HUES6 (cell line): ENCODE data around the gene MYCN.

Experiments used
- H3K27ac ChIP-seq: 2 replicates; pipeline ENCODE4 v1.7.0; 2013; ENCODE audit warnings: low read depth, mild to moderate bottlenecking, low read length, inconsistent platforms
- H3K27me3 ChIP-seq: 2 replicates; pipeline ENCODE4 v1.6.1; 2013; ENCODE audit warnings: low read length; ENCODE audit not compliant: control insufficient read depth, insufficient read depth
- H3K36me3 ChIP-seq: 2 replicates; pipeline ENCODE4 v1.6.1; 2013; ENCODE audit warnings: low read length; ENCODE audit not compliant: control insufficient read depth, insufficient read depth
- H3K4me1 ChIP-seq: 2 replicates; pipeline ENCODE4 v1.6.1; 2013; ENCODE audit warnings: low read length; ENCODE audit not compliant: control insufficient read depth, insufficient read depth
- H3K4me3 ChIP-seq: 2 replicates; pipeline ENCODE4 v1.5.1; 2013; ENCODE audit warnings: low read depth, low read length
- H3K9ac ChIP-seq: one replicate; pipeline ENCODE4 v1.6.1; 2013; ENCODE audit warnings: mild to moderate bottlenecking, low read length
- H3K9me3 ChIP-seq: 2 replicates; pipeline ENCODE4 v1.6.1; 2013; ENCODE audit warnings: low read depth, low read length; ENCODE audit not compliant: control insufficient read depth, insufficient read depth

The MYCN gene

DNA sequence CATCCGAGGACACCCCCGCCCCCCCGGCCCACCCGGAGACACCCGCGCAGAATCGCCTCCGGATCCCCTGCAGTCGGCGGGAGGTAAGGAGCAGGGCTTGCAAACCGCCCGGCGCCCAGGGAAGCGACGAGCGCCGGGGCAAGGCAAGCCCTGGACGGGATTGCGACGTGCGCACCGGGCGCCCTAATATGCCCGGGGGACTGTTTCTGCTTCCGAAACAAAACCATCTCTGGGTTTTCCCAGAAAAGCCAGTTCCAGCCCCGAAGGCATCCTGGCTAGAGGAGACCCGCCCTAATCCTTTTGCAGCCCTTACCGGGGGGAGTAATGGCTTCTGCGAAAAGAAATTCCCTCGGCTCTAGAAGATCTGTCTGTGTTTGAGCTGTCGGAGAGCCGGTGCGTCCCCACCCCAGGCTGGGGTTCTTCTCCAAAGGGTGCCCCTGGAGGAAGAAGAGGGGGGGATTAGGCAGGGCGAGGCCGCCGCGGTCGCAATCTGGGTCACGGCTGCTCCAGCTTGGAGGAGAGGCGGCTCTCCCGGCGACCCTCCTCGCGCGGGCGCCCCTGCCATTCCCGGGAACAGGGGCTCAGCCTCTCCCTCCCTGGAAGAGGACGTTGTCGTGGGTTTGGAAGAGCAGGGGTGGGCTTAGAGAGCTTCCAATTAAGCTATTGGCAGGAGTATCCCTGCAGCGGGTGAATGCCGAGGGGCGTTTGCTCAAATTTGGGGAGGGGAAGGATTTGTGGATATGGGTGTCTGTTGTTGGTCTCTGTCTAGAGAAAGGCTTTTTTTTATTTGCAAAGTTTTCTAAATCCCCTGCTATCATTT, 521 bp downstream of the MYCN start:
- H3K9ac ChIP-seq = peak overlapping the region; percentile 91
- H3K4me1 ChIP-seq = peaks cover 33% of the 10 kb centered on the region
- H3K4me3 ChIP-seq = peak overlapping the region; percentile 93
- H3K27ac ChIP-seq = peak overlapping the region; percentile 92; the same call in 1 of the 2 replicates
- no peaks in the 10 kb centered on the region for H3K9me3 ChIP-seq
- H3K36me3 ChIP-seq = peaks cover 37% of the 10 kb centered on the region
- no peaks in the 10 kb centered on the region for H3K27me3 ChIP-seq

DNA sequence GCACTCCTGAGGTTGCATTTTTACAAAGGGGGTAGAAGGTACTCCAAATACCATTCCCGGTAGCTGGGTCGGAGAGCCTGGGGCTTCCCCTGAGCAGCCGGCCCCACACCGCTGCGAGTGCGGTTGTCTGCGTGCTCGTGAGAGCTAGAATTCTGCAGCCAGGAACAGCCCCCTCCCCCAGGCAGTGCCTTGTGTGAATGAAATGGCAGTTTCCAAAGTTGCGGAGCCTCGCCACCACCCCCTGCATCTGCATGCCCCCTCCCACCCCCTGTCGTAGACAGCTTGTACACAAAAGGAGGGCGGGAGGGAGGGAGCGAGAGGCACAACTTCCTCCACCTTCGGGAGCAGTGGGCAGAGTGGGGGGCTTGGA, 1.1 kb downstream of the MYCN start:
- H3K27ac ChIP-seq = peak overlapping the region; percentile 92; the same call in 1 of the 2 replicates
- H3K9ac ChIP-seq = peak overlapping the region; percentile 95
- H3K4me1 ChIP-seq = peaks cover 30% of the 10 kb centered on the region
- H3K9me3 ChIP-seq = no peaks in the 10 kb centered on the region
- H3K4me3 ChIP-seq = peak overlapping the region; percentile 93
- H3K36me3 ChIP-seq = peaks cover 43% of the 10 kb centered on the region
- H3K27me3 ChIP-seq = no peaks in the 10 kb centered on the region

DNA sequence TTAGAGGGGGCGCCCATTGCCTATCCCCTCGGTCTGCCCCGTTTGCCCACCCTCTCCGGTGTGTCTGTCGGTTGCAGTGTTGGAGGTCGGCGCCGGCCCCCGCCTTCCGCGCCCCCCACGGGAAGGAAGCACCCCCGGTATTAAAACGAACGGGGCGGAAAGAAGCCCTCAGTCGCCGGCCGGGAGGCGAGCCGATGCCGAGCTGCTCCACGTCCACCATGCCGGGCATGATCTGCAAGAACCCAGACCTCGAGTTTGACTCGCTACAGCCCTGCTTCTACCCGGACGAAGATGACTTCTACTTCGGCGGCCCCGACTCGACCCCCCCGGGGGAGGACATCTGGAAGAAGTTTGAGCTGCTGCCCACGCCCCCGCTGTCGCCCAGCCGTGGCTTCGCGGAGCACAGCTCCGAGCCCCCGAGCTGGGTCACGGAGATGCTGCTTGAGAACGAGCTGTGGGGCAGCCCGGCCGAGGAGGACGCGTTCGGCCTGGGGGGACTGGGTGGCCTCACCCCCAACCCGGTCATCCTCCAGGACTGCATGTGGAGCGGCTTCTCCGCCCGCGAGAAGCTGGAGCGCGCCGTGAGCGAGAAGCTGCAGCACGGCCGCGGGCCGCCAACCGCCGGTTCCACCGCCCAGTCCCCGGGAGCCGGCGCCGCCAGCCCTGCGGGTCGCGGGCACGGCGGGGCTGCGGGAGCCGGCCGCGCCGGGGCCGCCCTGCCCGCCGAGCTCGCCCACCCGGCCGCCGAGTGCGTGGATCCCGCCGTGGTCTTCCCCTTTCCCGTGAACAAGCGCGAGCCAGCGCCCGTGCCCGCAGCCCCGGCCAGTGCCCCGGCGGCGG, 1.7 kb downstream of the MYCN start:
- Histone ChIP-seq H3K4me3 (peak overlapping the region; percentile 93), H3K36me3 (peaks cover 49% of the 10 kb centered on the region), H3K27me3 (no peaks in the 10 kb centered on the region), H3K27ac (peak overlapping the region; percentile 86; the same call in 1 of the 2 replicates), H3K4me1 (peaks cover 30% of the 10 kb centered on the region), H3K9me3 (no peaks in the 10 kb centered on the region), H3K9ac (peak overlapping the region; percentile 95)

DNA sequence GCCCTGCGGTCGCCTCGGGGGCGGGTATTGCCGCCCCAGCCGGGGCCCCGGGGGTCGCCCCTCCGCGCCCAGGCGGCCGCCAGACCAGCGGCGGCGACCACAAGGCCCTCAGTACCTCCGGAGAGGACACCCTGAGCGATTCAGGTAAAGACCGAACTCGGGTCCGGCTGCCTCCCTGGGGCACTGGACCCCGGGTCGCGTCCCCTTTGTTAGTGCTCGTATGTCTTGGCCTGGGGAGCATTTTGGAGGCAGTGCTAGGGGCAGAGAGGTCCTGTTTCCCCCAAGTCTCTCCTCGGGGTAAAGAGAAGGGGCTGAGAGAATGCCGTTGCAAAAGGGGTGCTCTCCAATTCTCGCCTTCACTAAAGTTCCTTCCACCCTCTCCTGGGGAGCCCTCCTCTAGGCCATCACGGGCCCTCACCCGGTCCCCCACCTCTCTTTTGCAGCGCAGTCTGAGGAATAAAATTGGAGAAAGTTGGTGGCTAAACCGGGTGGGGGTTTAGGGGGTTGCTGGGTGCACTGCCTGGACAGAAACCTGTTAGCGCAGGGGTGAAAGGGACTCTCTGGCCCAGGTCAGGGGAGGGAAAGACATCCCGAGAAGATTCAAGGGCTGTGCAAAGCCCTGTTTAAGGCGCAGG, 2.5 kb downstream of the MYCN start:
- Histone ChIP-seq H3K4me1 (peaks cover 33% of the 10 kb centered on the region), H3K4me3 (peak overlapping the region; percentile 93), H3K27ac (peak overlapping the region; percentile 80), H3K9me3 (no peaks in the 10 kb centered on the region), H3K36me3 (peaks cover 56% of the 10 kb centered on the region), H3K9ac (peak overlapping the region; percentile 95), H3K27me3 (no peaks in the 10 kb centered on the region)

DNA sequence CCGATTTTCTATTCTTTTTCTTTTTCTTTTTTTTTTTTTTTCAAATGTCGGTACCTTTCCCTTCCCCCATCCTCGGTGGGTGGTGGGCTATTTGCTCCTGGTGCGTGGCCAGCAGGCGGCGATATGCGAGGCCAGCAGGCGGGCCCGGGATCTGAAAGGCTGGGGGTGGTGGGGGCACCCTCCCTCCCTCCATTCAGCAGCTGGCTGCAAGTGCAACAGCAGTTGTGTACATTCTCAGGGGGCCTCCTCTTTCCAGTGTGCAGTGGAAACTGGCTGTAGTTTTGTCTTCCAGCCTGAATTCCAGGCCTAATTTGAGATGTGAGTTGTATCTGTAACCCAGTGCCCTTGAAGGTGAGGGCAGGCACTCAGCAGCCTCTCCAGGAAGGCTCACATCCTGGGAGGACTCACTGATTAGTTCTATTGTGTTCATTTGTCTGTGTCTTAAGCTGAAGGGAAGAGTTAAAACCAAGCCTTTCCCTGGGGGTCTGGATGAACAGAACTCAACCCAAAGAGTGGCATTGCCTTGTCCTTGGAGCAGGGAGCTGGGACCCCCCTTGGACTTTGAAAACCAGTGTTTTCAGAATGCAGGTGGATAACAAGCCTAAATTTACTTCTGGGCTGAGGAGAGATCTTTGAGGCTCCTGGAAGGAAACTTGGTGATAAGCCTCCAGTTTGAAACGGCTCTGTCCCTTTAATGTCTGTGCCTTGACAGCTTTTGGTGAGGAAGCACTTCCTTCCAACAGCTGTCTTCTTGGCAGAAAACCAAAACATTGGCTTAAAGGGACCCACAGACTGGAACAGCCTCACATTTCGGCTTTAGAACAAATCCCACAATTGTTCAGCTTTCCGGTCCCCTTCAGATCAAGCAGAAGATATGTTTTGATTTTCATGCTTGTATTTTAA, 3.3 kb downstream of the MYCN start:
- Histone ChIP-seq H3K27ac (peak overlapping the region; percentile 80; the same call in 1 of the 2 replicates), H3K4me3 (peak overlapping the region; percentile 93), H3K4me1 (peaks cover 25% of the 10 kb centered on the region), H3K27me3 (no peaks in the 10 kb centered on the region), H3K9me3 (no peaks in the 10 kb centered on the region), H3K9ac (peak overlapping the region; percentile 95), H3K36me3 (peaks cover 64% of the 10 kb centered on the region)

DNA sequence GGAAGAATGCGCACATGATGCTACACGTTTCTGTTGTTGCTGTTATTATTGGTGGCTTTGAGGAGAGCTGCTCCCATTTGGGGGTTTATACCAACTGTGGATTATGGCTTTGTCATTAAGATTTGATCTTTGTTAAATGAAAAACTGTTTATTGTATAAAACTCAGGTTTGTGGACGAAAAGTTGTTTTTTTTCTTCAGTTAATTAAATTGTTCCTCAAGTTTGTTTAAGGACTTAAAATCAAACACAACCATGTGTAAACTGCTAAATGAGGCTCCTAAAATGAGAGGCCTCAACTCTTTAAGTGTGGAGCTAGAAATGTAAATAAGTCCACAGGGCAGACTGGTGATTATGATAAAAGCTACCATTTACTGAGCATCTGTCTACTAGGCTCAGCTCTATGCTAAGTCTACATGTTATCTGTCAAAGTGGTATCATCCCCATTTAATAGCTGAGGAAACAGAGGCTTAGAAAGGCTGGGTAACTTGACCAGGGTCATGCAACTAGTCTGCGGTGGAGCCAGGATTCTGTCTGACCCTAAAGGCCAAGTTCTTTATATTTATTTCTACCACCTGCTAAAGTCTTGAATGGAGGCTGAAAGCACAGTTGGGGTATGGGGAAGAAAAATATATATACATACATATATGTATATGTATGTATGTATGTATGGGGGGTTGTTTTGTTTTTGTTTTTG, 4.1 kb downstream of the MYCN start:
- peaks cover 18% of the 10 kb centered on the region for H3K4me1 ChIP-seq
- peak overlapping the region; percentile 93 for H3K4me3 ChIP-seq
- H3K36me3 ChIP-seq = peaks cover 64% of the 10 kb centered on the region
- no peaks in the 10 kb centered on the region for H3K27me3 ChIP-seq
- H3K9ac ChIP-seq = peak overlapping the region; percentile 95
- H3K27ac ChIP-seq = no peak overlapping the region
- no peaks in the 10 kb centered on the region for H3K9me3 ChIP-seq

DNA sequence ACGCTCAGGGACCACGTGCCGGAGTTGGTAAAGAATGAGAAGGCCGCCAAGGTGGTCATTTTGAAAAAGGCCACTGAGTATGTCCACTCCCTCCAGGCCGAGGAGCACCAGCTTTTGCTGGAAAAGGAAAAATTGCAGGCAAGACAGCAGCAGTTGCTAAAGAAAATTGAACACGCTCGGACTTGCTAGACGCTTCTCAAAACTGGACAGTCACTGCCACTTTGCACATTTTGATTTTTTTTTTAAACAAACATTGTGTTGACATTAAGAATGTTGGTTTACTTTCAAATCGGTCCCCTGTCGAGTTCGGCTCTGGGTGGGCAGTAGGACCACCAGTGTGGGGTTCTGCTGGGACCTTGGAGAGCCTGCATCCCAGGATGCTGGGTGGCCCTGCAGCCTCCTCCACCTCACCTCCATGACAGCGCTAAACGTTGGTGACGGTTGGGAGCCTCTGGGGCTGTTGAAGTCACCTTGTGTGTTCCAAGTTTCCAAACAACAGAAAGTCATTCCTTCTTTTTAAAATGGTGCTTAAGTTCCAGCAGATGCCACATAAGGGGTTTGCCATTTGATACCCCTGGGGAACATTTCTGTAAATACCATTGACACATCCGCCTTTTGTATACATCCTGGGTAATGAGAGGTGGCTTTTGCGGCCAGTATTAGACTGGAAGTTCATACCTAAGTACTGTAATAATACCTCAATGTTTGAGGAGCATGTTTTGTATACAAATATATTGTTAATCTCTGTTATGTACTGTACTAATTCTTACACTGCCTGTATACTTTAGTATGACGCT, 5.8 kb downstream of the MYCN start:
- peaks cover 64% of the 10 kb centered on the region for H3K36me3 ChIP-seq
- no peak overlapping the region for H3K9ac ChIP-seq
- no peak overlapping the region for H3K27ac ChIP-seq
- H3K4me3 ChIP-seq = no peak overlapping the region
- H3K4me1 ChIP-seq = peaks cover 14% of the 10 kb centered on the region
- no peaks in the 10 kb centered on the region for H3K9me3 ChIP-seq
- H3K27me3 ChIP-seq = no peaks in the 10 kb centered on the region

DNA sequence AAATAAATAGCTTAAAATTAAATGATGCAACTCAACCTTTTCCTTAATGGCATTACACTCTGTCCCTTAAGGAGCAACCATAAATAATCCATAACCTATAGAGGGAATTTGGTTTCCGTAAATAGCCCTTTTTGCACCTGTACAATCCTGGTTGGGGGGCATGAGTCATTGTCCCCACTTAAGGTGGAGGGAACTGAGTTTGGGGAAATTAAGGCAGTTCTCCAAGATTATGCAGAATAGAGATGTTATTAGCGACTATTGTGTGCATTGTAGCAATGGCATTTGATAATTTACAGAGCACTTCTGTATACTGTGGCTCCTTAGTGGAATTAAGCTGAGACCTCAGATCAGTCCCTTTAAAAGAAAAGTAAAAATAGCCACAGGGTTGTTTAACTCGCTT, 6.6 kb downstream of the MYCN start:
- H3K9me3 ChIP-seq = no peaks in the 10 kb centered on the region
- H3K27me3 ChIP-seq = no peaks in the 10 kb centered on the region
- H3K4me1 ChIP-seq = peaks cover 14% of the 10 kb centered on the region
- H3K4me3 ChIP-seq = no peak overlapping the region
- H3K27ac ChIP-seq = no peak overlapping the region
- no peak overlapping the region for H3K9ac ChIP-seq
- peaks cover 61% of the 10 kb centered on the region for H3K36me3 ChIP-seq

DNA sequence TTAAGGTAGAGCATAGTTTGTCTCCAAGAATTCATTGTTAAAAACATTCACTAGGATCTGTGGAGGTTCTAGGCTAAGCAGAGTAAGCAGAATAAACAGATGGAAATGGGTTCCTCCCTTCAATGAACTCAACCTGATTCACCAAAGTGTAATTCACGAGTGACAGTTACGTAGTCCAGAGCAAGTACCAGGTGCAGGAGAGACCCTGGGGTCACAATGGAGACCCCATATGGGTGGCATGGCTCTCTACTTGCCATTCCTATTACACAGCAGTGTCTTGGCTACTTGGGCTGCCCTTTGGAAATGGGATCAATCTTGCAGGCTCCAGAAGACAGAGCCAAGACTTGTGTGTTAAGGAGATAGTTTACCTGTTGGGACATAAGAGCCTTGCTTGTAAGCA, 7.1 kb downstream of the MYCN start:
- Histone ChIP-seq H3K9ac (no peak overlapping the region), H3K27me3 (no peaks in the 10 kb centered on the region), H3K9me3 (no peaks in the 10 kb centered on the region), H3K36me3 (peaks cover 59% of the 10 kb centered on the region), H3K27ac (no peak overlapping the region), H3K4me3 (no peak overlapping the region), H3K4me1 (peaks cover 14% of the 10 kb centered on the region)
